Skeletal muscle satellite cell (primary cell): ENCODE data around the gene MTMR10.

Experiments used
- H3K27me3 ChIP-seq: 2 replicates; pipeline ENCODE4 v1.7.0; 2013; ENCODE audit warnings: low read length; ENCODE audit not compliant: control insufficient read depth, insufficient read depth
- H3K36me3 ChIP-seq: 2 replicates; pipeline ENCODE4 v1.7.0; 2013; ENCODE audit warnings: mild to moderate bottlenecking, control low read depth, low read length; ENCODE audit not compliant: insufficient read depth
- H3K4me1 ChIP-seq: 2 replicates; pipeline ENCODE4 v1.7.0; 2013; ENCODE audit warnings: low read length; ENCODE audit not compliant: control insufficient read depth, insufficient read depth
- H3K4me2 ChIP-seq: 2 replicates; pipeline ENCODE4 v1.7.0; 2013; ENCODE audit warnings: mild to moderate bottlenecking, low read length
- H3K4me3 ChIP-seq: 2 replicates; pipeline ENCODE4 v1.7.0; 2013; ENCODE audit warnings: low read length
- H3K9ac ChIP-seq: 2 replicates; pipeline ENCODE4 v1.7.0; 2013; ENCODE audit warnings: mild to moderate bottlenecking, low read depth, low read length, moderate library complexity
- H3K9me3 ChIP-seq: replicated peaks from 2 replicates; pipeline ENCODE4 v1.7.0; 2013; ENCODE audit warnings: mild to moderate bottlenecking, control low read depth, low read length

Gene MTMR10

DNA sequence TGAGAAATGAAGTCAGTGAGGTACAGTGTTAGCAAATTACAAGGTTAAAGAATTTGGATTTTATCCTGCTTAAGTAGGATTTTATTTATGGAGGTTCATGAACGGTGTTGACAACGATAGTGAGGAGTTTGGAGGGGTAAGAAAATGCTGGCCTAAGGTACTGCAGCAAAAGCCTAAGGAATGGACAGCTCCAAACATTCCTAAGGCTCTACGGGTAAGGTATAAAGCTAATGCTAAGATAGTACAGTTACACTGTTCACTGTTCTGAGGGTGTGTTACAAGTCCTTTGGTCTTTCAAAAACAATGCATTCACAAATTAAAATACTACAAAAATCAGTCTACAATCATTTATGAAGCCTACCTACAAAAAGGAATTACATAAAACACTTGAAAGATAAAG lies 7.3 kb downstream of the MTMR10 start:
- no peaks in the 10 kb centered on the region for H3K9me3 ChIP-seq
- H3K4me1 ChIP-seq: peaks cover 13% of the 10 kb centered on the region
- H3K36me3 ChIP-seq: peaks cover 30% of the 10 kb centered on the region
- no peak overlapping the region for H3K4me2 ChIP-seq
- H3K4me3 ChIP-seq: no peak overlapping the region
- H3K27me3 ChIP-seq: no peaks in the 10 kb centered on the region
- H3K9ac ChIP-seq: no peak overlapping the region

DNA sequence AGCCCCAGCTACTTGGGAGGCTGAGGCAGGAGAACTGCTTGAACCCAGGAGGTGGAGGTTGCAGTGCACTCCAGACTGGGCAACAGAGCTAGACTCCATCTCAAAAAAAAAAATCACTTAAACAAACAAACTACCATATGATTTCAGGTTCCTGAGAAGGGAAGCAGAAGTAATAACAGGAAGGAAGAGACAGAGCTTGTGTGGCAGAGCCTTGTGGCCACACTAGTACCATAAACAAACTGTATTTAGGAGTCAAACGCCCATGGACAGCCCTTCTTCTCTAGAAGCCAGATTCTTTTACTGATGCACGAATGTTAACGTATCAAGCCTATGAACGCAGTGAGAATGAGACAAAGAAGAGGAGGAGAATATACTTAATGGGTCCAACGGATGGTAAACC lies 12.0 kb downstream of the MTMR10 start:
- Histone ChIP-seq H3K27me3 (no peaks in the 10 kb centered on the region), H3K36me3 (peaks cover 30% of the 10 kb centered on the region), H3K4me1 (no peaks in the 10 kb centered on the region)

DNA sequence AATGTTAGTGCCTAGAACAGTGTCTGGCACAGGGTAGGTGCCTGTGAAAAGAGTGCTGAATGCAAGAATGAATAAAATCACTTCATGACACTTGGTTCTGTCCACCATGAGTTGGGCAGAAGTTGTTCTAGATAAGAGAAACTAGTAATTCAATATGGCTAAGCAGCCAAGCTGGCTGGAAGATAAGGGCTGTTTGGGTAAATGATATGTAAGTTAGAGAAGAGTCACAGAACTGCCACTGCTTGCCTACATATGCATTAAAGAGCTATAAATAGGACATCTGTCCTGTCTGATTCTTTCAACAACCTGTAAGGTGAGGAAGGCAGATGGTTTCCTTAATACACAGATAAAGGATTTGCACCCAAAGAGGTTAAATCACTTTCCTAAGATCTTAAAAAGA lies 13.1 kb downstream of the MTMR10 start:
- H3K27me3 ChIP-seq: no peaks in the 10 kb centered on the region
- H3K4me3 ChIP-seq: no peak overlapping the region
- H3K36me3 ChIP-seq: peaks cover 41% of the 10 kb centered on the region
- no peaks in the 10 kb centered on the region for H3K4me1 ChIP-seq
- no peak overlapping the region for H3K4me2 ChIP-seq
- no peak overlapping the region for H3K9ac ChIP-seq
- no peaks in the 10 kb centered on the region for H3K9me3 ChIP-seq

More for the DNA sequence above, 12.0 kb downstream of the MTMR10 start:
- Histone ChIP-seq H3K9me3 (no peaks in the 10 kb centered on the region), H3K4me3 (no peak overlapping the region), H3K9ac (no peak overlapping the region), H3K4me2 (no peak overlapping the region)

DNA sequence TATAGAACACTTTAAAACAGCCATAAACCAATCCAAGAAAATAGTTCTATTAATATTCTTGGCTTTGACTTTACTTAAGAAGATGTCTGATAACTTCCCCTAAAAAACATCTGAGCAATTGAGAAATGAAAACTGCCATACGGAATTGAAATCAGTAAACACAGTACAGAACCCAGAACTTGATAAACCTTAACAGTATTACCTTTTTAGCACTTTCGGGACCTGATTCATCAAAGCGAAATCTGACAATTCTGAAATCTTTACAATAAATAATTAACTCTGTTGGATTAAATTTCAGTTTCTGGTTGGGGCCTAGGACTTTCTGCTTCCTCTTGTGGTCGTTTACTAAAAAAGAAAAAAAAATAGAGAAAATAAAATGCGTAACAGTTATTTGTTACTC lies 17.3 kb downstream of the MTMR10 start:
- H3K27me3 ChIP-seq: no peaks in the 10 kb centered on the region
- H3K4me2 ChIP-seq: no peak overlapping the region
- H3K36me3 ChIP-seq: peaks cover 34% of the 10 kb centered on the region
- no peaks in the 10 kb centered on the region for H3K9me3 ChIP-seq
- H3K4me1 ChIP-seq: peaks cover 3% of the 10 kb centered on the region
- no peak overlapping the region for H3K9ac ChIP-seq
- H3K4me3 ChIP-seq: no peak overlapping the region

DNA sequence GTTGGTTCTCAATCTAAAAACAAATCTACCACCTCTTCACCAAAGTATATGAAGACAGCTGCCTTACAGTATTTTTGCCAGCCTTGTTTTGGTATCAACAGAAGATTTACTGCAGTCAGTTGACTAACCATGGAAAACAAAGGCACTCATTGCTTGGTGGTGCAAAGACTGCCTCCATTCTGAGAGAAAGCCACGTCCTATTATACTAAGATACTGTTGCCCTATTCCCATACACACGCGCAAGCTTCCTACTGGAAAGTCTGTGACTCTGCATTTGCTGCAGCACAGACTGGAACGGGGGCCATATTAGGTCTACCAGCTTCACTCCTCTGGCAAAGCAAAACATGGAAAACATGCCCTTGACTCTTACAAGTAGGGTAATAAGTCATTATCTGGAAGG lies 18.0 kb downstream of the MTMR10 start:
- H3K9ac ChIP-seq: no peak overlapping the region
- no peaks in the 10 kb centered on the region for H3K27me3 ChIP-seq
- H3K9me3 ChIP-seq: no peaks in the 10 kb centered on the region
- H3K4me2 ChIP-seq: no peak overlapping the region
- peaks cover 34% of the 10 kb centered on the region for H3K36me3 ChIP-seq
- H3K4me3 ChIP-seq: no peak overlapping the region
- peaks cover 3% of the 10 kb centered on the region for H3K4me1 ChIP-seq

DNA sequence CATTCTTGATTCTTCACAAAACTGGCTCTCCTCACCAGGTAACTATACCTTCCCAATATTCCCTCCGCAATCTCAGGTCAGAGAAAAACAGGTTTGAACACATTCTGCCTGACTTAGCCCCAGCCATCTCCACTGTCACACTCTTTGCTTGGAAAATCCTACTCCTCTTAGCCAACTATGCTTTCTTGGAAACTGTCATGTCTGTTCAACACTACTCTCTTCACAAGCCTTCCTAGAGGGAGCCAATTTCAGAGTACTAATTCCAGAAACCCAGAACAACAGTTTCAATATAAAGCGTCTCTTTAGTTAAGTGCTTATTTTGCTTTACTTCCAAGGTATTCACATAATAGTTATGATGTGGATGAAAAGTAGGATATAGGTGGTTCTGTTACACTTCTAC lies 21.7 kb downstream of the MTMR10 start:
- Histone ChIP-seq H3K4me2 (no peak overlapping the region), H3K36me3 (peaks cover 42% of the 10 kb centered on the region), H3K4me3 (no peak overlapping the region), H3K27me3 (no peaks in the 10 kb centered on the region), H3K9me3 (no peaks in the 10 kb centered on the region), H3K4me1 (peaks cover 3% of the 10 kb centered on the region), H3K9ac (no peak overlapping the region)

DNA sequence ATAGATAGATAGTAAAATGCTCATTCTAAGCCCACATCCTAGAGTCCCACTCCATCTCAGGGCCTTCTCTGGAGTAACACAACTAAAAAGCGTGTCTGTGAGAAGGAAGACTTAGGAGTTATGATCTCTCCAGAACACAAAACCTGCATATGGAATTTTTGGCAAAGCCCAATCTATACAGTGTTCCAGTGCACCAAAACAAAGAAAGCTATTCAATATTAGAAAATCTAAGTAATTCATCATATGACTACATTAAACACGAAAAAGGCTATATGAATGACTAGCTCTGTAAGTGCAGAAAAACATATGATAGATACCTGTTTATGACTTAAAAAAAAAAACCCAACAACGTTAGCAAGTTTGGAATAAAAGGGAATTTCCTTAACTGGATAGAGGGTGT lies 27.7 kb downstream of the MTMR10 start:
- no peaks in the 10 kb centered on the region for H3K4me1 ChIP-seq
- H3K9ac ChIP-seq: no peak overlapping the region
- H3K27me3 ChIP-seq: no peaks in the 10 kb centered on the region
- H3K4me3 ChIP-seq: no peak overlapping the region
- H3K36me3 ChIP-seq: peaks cover 40% of the 10 kb centered on the region
- no peaks in the 10 kb centered on the region for H3K9me3 ChIP-seq
- no peak overlapping the region for H3K4me2 ChIP-seq

DNA sequence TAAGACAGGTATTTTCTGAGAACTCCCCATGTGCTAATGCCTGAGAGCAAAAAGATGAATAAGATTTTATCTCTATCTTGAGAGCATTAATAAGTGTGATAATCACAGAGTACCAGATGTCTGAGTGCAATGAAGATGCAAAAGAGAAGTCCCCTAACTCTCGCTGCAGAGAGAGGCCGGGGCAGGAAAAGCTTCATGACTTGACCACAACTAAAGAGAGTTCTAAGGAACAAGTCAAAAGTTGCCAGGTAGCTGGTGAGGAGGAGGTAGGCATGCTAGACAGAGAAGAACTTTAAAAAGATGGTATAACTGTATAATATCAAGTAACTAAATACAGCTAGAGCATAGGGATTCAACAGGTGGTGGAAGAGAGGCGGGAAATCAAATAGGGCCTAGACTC lies 28.8 kb downstream of the MTMR10 start:
- Histone ChIP-seq H3K27me3 (no peaks in the 10 kb centered on the region), H3K9me3 (no peaks in the 10 kb centered on the region), H3K4me3 (no peak overlapping the region), H3K36me3 (peaks cover 48% of the 10 kb centered on the region), H3K4me1 (no peaks in the 10 kb centered on the region), H3K9ac (no peak overlapping the region), H3K4me2 (no peak overlapping the region)

DNA sequence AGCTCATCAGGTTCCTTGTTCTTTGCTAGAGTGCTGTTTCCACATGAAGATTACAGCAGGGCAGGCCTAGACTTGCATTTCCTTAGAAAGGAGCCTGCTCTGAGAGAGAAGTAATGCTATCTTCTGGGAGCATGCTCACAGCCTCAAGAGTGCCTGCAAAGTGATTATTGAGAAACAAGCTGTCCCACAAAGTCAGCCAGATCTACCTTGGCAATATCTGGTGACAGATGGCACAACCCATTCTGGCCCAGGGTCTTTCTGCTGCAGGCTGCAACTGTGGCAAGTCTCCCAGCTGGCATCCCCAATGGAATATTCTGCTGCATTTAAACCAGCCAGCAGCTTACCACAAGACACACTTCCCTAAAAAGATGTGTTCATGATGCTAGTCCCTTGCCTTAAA lies 29.3 kb downstream of the MTMR10 start:
- H3K36me3 ChIP-seq: peaks cover 46% of the 10 kb centered on the region
- H3K9me3 ChIP-seq: no peaks in the 10 kb centered on the region

DNA sequence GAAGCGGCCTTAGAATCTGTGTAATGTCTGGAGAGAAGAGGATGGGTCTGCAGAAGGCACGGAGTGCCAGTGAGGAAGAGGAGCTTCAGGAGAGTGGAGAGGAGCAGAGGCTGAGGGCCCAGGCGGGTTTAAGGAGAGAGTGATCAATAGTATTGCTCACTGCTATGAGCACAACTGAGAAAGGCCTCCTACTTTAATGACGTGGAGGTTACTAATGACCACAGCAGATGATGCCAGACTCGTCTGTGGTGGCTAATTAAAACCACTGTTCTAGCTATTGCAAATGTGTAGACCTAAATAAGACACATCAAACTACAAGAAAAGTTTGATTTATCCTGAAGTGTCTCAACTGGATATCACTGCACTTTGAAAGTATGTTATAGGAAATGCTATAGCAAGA lies 33.2 kb downstream of the MTMR10 start:
- Histone ChIP-seq H3K9ac (no peak overlapping the region), H3K36me3 (peaks cover 34% of the 10 kb centered on the region), H3K9me3 (no peaks in the 10 kb centered on the region), H3K4me3 (no peak overlapping the region), H3K4me1 (peaks cover 15% of the 10 kb centered on the region), H3K27me3 (no peaks in the 10 kb centered on the region), H3K4me2 (no peak overlapping the region)

More for the DNA sequence above, 29.3 kb downstream of the MTMR10 start:
- Histone ChIP-seq H3K4me3 (no peak overlapping the region), H3K27me3 (no peaks in the 10 kb centered on the region), H3K4me2 (no peak overlapping the region), H3K4me1 (no peaks in the 10 kb centered on the region), H3K9ac (no peak overlapping the region)

DNA sequence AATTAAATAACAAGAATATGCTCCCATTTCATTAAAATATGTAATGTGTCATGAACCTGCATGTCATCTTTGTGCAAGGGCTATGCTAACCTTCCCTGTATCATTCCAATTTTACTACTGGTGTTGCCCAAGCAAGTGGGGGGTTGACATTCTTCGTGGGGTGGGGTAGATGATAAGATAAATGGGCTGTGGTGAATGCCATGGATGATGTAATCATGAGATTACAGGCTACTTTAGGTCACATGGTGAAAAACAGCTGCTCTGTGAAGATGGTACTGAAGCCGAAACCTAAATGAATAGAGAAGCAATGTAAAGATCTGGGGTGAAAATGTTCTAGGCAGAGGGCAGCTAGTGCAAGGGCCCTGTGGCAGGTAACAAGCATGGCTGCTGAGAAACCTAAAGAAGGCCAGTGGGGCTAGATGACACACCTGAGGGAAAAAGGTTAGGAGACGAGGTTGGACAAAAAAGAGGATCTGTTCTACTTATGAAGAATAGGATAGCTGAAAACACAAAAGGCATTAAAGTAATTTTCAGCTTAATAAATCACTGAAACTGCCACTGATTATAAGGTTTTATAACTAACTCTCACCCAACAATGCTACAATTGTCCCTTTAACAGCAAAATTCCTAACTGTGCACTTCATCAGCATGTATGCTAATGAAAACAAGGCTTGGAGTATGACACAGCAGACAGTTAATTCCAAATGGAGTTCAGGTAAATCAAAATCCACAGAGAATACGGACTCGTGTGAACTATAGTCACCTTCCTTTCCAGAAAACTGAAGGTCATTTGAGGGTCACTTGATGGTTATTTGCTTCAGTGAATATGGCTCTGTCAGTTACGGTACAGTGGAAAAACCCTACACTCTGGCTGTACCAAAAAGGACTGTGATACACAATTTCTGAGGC lies 35.0 kb downstream of the MTMR10 start:
- Histone ChIP-seq H3K4me3 (no peak overlapping the region), H3K27me3 (no peaks in the 10 kb centered on the region), H3K9me3 (no peaks in the 10 kb centered on the region), H3K9ac (no peak overlapping the region), H3K4me2 (no peak overlapping the region), H3K4me1 (peaks cover 15% of the 10 kb centered on the region), H3K36me3 (peaks cover 41% of the 10 kb centered on the region)

DNA sequence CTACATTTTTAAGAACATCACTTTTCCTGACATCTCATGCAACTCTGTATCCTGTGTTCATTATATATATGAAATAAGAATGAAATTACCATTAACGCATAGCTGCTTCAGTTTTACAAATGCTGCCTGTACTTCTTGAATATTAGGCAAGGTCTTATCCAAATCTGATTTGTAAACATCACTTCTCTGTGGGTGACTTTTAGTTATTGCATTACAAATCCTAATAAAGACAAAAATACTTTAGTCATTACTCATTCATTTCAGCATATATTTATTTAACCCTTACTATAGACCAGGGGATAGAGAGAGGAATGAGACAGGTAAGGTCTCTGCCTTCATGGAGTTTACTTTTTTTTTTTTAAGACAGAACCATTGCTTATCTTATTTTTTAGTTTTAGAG lies 36.8 kb downstream of the MTMR10 start:
- Histone ChIP-seq H3K36me3 (peaks cover 55% of the 10 kb centered on the region), H3K4me1 (peaks cover 15% of the 10 kb centered on the region), H3K9ac (no peak overlapping the region), H3K9me3 (no peaks in the 10 kb centered on the region), H3K4me3 (no peak overlapping the region), H3K27me3 (no peaks in the 10 kb centered on the region), H3K4me2 (no peak overlapping the region)
